Measurements from ENCODE around the gene IL9R. TPM values are rescaled to one million over a fixed set of nuclear protein-coding genes. Genes with fewer than 3 reads are reported as not detected.

Gene IL9R
- total and polyA plus RNA-seq, 9 of the 15 experiments (the other 6 are each of a cell fraction or from before 2014, with no cell fraction given) = 0.58 to 2.7 (median 1.6) TPM

DNA sequence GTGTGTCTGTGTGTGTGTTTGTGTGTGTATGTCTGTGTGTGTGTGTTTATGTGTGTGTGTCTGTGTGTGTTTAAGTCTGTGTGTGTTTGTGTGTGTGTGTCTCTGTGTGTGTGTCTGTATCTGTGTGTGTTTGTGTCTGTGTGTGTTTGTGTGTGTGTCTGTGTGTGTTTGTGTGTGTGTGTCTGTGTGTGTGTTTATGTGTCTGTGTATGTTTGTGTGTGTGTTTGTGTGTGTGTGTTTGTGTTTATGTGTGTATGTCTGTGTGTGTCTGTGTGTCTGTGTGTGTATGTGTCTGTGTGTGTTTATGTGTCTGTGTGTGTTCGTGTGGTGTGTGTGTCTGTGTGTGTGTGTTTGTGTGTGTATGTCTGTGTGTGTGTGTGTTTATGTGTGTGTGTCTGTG is 11.4 kb downstream of the IL9R start (continued):
- TF ChIP-seq AFF1 (IDR thresholded peaks at IDR 0.05; ENCODE audit: low read depth in 1 of 2, partially characterized antibody in 2 of 2) = no peak
- TF ChIP-seq ETV5 (CRISPR knock-in tag; IDR thresholded peaks at IDR 0.05; ENCODE audit: low read depth) = no peak
- no peak for TF ChIP-seq NFYB (IDR thresholded peaks at IDR 0.05; ENCODE audit: extremely low read depth, insufficient read length)
- TF ChIP-seq TAL1 (IDR thresholded peaks at IDR 0.05) = no peak
- TF ChIP-seq NONO (IDR thresholded peaks at IDR 0.05; ENCODE audit: low read depth in 2 of 2, low read length in 1 of 2) = no peak
- no peak for TF ChIP-seq MEF2D (tag; conservative IDR thresholded peaks at IDR 0.05; ENCODE audit: low read depth)
- 0 out of 2 replicates have a peak, but pooled peaks have one; percentile 38 for TF ChIP-seq DPF2 (IDR thresholded peaks at IDR 0.05)
- TF ChIP-seq NFE2L1 (tag; IDR thresholded peaks at IDR 0.05; ENCODE audit: borderline replicate concordance, low read depth) = no peak
- TF ChIP-seq MAZ (CRISPR knock-in tag; conservative IDR thresholded peaks at IDR 0.05 in 1 of 2, IDR thresholded peaks at IDR 0.05 in 1 of 2) = no peak
- no peak for TF ChIP-seq SOX6 (IDR thresholded peaks at IDR 0.05)
- no peak for TF ChIP-seq ZBTB9 (CRISPR knock-in tag; IDR thresholded peaks at IDR 0.05)
- TF ChIP-seq FOXJ2 (tag; IDR thresholded peaks at IDR 0.05) = no peak
- no peak for TF ChIP-seq USF2 (CRISPR knock-in tag; IDR thresholded peaks at IDR 0.05)
- no peak for TF ChIP-seq ELF2 (CRISPR knock-in tag; IDR thresholded peaks at IDR 0.05)
- TF ChIP-seq ZEB2 (IDR thresholded peaks at IDR 0.05) = no peak
- no peak for TF ChIP-seq ZFP36 (IDR thresholded peaks at IDR 0.05; ENCODE audit: low read depth, low read length, partially characterized antibody)
- TF ChIP-seq TARDBP (IDR thresholded peaks at IDR 0.05) = no peak
- no peak for TF ChIP-seq RUNX1 (IDR thresholded peaks at IDR 0.05; ENCODE audit: low read depth)
- no peak for TF ChIP-seq CXXC5 (CRISPR knock-in tag; IDR thresholded peaks at IDR 0.05)
- no peak for TF ChIP-seq KLF1 (tag; IDR thresholded peaks at IDR 0.05)
- no peak for TF ChIP-seq HDAC2 (IDR thresholded peaks at IDR 0.05)
- TF ChIP-seq, protein P1, sequence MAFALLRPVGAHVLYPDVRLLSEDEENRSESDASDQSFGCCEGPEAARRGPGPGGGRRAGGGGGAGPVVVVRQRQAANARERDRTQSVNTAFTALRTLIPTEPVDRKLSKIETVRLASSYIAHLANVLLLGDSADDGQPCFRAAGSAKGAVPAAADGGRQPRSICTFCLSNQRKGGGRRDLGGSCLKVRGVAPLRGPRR (CRISPR knock-in tag; IDR thresholded peaks at IDR 0.05) = no peak
- no peak for TF ChIP-seq ZNF41 (CRISPR knock-in tag; conservative IDR thresholded peaks at IDR 0.05)
- no peak for TF ChIP-seq RBBP5 (IDR thresholded peaks at IDR 0.05; ENCODE audit: borderline replicate concordance, insufficient read depth, low read length, poor library complexity, severe bottlenecking)
